Esophagus muscularis mucosa (tissue), 4 donors: ENCODE measurements around the gene TMEM39A.

Experiments
- EP300 ChIP-seq: sonication (generic); formaldehyde crosslinking; IDR thresholded peaks from one replicate; pipeline ENCODE4 v1.6.1; 2017; ENCODE audit warnings: antibody characterized with exemption
- POLR2A ChIP-seq: fragments of 450-650 bp; IDR thresholded peaks from one replicate; pipeline ENCODE4 v1.6.1; 2017; ENCODE audit warnings: antibody characterized with exemption, moderate library complexity, mild to moderate bottlenecking, low read depth
- TF ChIP-seq, protein P1 (sequence below), 3 experiments: fragments of 200-600 bp in 2 of 3; fragments of 450-650 bp in 1 of 3; sonication (generic) in 2 of 3; IDR thresholded peaks; one replicate each; pipeline ENCODE4 v1.5.1; 2017 to 2019; ENCODE audit warnings: antibody characterized with exemption in 3 of 3, mild to moderate bottlenecking in 2 of 3, moderate library complexity in 1 of 3

DNA sequence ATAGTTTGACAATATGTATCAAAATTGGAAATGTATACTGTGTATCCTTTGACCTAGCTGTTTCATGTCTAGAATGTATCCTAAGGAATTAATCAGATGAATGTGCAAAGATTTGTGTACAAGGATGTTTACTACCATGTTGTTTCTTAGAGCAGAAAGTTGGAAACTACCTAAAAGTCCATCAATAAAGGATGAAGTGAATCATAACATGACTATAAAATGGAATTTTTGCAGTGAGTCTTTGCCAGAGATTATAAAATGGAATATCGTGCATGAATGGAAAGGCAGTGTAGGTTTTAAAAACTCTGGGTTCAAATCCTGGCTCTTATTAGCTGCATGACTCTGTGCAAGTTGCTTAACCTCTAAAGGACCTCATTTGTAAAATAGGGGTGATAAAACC lies 19.7 kb upstream of the TMEM39A start:
- TF ChIP-seq, protein P1, sequence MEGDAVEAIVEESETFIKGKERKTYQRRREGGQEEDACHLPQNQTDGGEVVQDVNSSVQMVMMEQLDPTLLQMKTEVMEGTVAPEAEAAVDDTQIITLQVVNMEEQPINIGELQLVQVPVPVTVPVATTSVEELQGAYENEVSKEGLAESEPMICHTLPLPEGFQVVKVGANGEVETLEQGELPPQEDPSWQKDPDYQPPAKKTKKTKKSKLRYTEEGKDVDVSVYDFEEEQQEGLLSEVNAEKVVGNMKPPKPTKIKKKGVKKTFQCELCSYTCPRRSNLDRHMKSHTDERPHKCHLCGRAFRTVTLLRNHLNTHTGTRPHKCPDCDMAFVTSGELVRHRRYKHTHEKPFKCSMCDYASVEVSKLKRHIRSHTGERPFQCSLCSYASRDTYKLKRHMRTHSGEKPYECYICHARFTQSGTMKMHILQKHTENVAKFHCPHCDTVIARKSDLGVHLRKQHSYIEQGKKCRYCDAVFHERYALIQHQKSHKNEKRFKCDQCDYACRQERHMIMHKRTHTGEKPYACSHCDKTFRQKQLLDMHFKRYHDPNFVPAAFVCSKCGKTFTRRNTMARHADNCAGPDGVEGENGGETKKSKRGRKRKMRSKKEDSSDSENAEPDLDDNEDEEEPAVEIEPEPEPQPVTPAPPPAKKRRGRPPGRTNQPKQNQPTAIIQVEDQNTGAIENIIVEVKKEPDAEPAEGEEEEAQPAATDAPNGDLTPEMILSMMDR (IDR thresholded peaks at IDR 0.05), result no peak
- TF ChIP-seq POLR2A (no peak), EP300 (no peak)
